HG03280 (cell line): Measurements from ENCODE around the gene SLC35F3.
"Not testable (repeated sequence)": the region's sequence is repeated elsewhere in the genome, so short reads cannot be mapped to it uniquely, and the experiment has no call there.

Experiments
- ATAC-seq: cut with Tn5 transposase; IDR thresholded peaks from one replicate; pipeline ENCODE4 v1.9.1; 2021; ENCODE audit warnings: mild to moderate bottlenecking, moderate library complexity; ENCODE audit not compliant: unreplicated experiment

SLC35F3 gene

DNA sequence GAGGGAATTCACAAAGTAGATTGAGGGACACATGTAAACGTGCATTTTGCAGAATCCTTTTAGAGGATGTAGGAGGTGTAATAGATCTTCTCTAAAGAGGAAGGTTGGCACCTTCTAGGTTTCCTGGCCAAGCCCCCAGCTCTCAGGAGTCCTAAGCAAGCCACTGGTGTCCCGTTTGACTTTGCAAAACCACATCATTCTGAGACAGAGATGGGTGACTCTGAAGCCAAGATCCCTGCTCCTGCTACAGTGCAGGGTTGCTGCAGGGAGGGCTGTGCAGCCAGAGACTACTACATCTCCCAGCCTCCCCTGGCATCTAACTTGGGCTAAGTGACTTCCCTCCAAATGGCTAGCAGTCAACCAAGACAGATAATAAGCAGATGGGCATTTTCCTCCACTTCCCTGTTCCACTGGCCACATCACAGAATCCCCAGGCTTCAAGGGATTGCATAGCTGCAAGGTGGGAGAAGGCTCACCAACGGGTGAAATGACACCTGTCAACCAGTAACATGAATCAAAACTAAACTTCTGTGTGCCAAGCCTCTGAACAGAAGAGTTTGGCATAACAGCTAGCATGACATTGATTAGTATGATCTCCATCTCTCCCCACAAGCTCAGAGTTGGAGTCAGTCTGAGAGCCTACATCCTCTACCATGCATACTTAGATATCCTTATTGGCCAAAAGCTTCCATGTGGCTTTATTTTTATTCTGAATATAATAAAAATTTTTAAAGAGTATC, 339.2 kb downstream of the SLC35F3 start:
- ATAC-seq: no peak

DNA sequence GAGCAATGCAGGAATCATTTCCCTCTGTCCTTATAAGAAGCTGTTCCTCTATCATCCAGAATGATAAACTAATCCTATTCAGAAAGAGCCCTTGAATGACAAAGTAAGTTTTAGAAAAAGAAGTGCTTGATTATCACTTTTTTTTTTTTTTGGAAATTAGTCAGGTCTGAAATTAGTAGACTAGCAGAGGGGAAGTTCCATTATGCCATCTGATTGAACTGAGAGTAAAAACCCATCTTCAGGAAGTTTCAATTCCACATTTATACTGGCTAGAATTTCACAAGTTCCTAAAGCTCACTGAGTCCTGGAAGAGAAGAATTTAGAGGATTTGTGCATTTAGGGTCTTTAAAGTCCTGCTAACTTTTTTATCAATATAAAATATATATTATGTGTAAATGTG, 340.0 kb downstream of the SLC35F3 start:
- ATAC-seq: peak; percentile 37

DNA sequence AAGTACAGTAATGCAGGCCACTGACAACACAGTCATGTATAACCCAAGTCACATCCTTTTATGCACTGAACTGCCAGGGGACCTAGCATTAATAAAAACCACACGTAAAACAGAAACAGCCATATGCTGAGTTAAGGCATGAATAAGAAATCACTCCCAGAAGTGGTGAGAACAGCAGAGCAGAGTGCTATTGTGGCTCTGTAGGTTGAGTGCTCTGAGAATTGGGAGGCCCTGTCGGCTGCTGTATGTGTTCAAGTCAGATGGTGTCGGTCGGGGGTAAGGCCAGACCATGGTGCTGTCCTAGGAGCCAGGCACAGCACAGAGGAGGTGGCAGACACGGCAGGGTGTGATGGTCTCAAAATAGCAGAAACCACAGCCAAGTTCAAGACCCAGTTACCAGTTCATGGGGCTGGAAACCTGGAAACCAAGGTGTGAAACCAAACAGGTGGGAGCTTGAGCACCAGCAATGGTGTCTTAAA, 342.2 kb downstream of the SLC35F3 start:
- ATAC-seq: peak; percentile 80

DNA sequence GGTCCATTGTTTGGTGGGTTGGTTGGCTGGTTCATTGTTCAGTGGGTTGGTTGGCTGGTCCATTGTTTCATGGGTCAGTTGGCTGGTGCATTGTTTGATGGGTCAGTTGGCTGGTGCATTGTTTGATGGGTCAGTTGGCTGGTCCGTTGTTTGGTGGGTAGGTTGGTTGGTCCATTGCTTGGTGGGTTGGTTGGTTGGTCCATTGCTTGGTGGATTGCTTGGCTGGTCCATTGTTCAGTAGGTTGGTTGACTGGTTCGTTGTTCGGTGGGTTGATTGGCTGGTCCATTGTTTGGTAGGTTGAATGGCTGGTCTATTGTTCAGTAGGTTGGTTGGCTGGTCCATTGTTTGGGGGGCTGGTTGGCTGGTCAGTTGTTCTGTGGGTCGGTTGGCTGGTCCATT, 343.3 kb downstream of the SLC35F3 start:
- ATAC-seq: not testable (repeated sequence)

DNA sequence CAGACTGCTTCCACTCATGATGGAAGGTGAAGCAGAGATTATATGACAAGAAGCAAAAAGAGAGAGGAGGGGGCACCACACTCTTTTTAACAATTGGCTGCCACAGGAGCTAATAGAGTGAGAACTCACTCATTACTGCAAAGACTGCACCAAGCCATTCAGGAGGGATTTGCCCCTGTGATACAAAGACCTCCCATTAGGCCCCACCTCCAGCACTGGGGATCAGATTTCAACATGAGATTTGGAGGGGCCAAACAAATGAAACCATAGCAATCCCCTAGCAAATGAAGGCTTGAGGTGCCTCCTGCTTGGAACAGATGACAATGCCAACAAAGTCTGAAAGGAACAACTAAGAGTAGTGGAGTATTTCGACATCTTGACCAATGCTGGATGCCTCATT, 346.3 kb downstream of the SLC35F3 start:
- no peak for ATAC-seq

DNA sequence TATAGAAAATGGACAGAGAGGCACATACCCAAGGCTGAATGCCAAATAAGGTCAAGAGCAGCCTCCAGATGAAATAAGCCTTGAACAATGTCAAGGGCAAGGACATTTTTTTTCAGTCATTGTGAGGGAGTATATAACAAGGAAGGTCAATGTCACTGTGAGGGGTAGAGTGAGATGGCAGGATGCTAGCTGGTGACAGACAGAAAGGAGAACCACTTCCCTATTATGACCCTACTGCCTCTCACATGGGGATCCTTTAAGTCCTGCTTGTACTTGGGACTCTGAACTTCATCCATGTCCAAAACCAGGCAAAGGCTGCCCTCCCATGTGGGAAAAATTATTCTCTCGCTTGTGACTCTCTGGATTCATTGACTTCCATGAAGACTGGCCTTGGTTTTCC, 349.3 kb downstream of the SLC35F3 start:
- ATAC-seq: no peak

DNA sequence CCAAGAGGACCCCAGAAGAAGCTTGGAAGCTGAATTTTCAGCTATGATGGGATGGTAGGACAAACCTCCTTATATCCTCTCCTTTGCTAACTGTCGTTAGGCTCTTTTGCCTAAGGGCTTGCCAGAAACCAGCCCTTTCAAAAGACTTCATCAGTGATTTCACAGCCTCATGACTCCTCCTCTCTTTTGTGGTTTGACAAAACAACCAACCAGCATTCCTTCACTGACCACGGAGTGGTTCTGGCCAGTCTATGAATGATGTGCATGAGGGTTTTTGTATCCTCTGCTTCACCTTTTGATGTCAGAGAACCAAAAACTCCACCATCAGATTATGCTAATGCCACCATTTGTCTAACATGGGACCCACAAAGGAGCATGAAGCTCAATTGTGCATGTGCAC, 351.9 kb downstream of the SLC35F3 start:
- ATAC-seq: no peak

DNA sequence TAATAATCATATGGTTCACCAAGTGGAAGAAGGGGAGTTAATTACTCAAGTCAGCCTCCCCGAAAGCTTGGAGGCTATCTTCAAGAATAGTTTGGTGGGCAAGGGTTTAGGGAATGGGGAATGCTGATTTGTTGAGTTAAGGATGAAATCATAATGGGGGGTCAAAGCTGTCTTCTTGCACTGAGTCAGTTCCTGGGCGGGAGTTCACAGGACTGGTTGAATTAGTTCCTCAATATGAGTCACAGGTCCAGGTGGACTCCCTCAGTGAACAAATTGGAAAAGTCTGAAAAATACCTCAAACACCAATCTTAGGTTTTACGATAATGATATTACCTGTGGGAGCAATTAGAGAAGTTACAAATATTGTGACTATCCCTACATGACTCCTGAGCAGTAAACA, 353.6 kb downstream of the SLC35F3 start:
- no peak for ATAC-seq

DNA sequence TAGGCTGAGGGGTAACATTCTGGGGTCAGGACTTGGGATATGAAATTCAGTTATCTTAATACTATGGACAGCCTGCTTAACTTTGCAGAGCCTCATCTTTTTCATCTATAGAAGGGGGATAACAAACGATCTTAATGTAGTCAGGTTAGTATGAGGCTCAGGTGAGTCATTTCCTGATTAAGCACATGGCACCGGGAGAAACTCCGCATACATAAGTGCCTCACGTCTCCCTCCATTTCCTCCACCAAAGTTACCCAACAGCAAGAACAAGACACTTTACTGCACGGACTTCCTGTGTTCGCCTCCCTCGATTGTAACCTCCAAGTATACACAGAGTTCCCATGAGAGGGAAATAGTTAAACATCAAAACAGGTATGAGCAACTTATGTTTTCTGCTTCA, 356.1 kb downstream of the SLC35F3 start:
- ATAC-seq: no peak

DNA sequence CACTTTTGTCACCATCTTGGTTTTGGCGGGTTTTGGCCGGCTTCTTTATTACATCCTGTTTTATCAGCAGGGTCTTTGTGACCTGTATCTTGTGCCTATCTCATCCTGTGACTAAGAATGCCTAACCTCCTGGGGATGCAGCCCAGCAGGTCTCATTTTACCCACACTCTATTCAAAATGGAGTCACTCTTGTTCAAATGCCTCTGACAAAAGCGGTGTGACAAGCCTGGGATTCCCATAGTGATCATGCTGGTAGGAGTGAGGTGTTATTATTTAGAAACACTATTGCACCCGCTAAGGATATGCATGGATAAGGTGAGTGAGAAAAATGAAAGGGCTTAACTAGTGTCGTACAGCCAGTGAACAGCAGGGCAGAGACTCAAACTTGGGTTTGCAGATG, 357.1 kb downstream of the SLC35F3 start:
- ATAC-seq: no peak

DNA sequence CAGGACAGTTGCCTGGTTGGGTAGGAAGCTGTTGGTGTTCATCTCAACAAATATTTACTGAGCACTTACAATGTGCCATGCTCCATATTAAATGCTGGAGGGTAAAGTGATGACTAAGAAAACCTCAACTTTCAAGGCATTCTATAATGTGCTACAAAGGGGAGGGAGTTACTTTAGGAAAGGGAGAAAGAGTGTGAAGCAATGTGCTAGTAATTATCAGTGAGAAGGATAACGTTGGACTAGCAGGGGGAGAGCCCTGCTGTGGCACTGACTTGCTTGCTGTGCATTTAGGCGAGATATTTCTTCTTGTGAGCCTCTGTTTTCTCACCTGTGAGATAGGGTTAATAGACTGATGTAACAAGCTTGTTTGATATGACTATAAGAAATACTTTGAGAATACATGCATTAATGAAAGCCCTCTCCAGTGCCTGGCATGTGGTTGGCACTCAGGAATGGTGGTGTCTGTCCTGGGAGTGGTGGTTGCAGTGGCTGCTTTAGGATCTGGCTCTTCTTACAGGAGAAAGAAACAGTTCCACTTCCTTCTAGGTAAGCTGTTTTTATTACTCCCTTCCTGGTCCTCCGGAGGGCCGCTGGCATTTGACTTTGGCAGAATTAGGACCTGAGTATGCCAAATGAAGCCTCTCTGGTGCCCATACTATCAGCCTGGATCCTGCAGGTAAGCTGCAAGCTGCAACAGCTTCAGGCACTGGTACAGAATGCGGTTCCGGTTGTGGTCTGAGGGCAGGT, 357.7 kb downstream of the SLC35F3 start:
- ATAC-seq: no peak

DNA sequence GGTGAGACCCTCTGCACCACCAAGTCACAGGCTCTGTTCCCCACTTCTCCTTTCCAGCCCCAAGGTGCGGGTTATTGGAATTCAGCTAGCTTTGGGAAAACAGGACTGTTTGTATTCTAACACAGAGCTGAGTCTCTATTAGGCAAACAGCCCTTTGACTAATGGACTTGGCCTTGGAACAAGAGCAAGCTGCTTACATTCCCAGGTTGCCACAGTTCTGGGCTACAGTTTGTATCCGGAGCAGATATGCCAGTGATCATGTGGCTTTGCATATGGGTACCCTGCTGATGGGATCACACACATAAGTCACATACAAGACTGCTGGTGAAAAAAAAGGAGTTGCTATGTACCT, 358.3 kb downstream of the SLC35F3 start:
- no peak for ATAC-seq

DNA sequence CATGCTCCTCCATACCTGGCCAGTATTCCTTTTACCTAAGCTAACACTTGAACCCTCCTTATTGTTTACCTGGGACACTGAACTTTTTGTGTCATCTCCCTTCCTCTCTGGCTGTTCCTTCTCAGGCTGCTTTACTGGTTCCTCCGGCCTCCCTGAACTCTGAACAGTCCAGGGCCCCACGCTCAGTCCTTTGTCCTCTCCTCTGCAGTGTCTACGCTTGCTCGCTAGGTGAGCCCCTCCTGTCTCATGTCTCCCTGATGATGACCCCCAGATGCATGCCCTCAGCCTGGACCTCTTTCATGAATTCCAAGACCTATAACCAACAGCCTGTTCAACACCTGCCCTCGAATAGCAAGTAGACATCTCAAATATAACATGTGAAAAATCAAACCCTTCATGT, 360.4 kb downstream of the SLC35F3 start:
- ATAC-seq: no peak

DNA sequence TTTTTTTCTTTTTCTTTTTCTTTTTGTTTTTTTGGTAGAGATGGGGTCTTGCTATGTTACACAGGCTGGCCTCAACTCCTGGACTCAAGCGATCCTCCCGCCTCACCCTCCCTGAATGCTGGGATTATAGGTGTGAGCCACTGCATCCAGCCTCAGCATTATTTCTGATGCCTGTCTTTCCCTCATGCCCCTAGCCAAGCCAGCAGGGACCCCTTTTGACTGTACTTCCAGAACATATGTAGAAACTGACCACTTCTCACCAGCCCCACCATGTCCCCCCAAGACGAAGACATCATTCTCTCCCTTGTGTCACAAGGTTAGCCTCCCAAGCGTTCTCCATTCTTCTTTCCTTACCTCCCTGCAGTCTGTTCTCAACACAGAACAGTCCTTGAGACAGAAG, 360.8 kb downstream of the SLC35F3 start:
- no peak for ATAC-seq

DNA sequence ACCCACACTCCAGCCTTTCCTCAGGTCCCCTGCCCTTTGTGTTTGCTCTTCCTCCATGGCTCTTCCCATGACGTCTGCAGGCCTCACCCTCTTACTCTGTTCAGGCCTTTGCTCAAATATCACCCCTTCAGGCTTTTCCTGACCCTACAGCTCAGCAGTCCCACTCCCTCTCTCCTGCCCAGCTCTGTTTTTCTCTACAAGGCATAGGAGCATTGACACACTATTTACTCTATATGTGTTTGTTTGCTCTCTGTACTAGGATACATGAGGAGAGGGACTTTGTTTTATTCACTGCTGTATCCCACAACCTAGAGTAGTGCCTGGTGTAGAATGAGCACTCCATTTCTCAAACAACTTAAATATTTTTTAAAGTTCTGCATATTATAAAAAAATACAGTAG, 361.4 kb downstream of the SLC35F3 start:
- ATAC-seq: no peak

DNA sequence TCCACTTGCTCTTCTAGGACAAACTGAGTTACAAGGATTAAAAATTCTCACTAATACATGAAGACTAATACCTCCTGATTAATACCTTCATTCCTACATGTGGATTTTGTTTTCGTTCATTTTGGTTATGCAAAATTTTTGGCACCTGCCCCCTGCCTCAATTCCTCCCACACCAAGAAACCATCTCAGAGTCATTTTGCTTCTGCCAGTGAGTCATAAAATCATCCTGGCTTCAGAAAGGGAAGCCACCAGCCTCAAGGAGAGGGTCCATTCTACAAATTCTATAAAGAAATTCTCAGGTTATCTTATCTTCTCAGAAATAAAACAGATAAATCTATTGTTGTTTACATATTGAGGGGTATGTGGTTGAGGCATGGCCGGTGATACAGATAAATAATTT, 365.6 kb downstream of the SLC35F3 start:
- no peak for ATAC-seq

DNA sequence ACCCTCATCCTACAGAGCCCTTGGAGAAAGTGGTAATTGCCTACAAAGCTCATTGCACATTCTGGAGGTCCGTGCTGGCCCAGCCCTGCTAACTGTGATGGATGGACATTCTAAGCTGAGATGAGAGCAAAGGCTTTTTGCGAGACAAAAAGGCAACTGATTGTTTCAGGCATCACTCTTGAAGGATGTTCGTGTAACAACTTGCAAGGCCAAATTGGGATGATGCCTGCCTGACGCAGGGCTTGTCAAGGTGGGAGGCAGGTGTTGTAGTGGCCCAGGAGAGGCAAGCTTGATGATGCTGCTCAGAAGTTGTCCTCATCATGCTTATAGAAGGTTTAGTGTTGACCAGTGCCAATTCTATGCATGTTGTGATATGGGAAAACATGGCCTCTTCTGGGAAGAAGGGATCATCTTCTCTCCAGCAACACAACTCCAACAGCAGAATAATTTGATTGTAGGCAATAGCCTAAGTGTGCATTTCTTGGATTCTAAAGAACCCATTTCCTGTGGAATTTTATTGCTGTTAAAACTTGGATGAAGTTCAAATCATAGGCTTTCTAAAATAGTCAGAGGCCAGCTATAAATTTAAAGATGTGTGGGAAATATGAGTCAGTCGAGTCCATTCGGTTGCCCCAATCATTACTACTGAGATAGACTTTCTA, 366.2 kb downstream of the SLC35F3 start:
- ATAC-seq: no peak

DNA sequence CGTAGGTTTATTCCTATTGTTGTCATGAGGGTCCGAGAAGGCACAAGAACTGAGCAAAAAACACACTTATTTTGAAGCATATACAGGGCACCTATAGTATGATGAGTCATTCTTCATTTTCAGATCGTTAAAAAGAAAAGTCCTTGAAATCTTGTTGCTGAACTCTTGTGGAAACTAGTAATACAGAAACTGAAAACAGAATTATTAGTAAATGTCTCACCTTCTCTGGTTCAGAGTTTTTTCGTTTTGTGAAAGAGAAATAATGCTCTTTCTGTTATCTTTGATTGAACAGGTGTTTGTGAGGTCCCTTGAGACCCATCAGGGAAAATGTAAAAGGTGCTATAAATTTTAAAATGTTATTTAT, 366.7 kb downstream of the SLC35F3 start:
- ATAC-seq: peak; percentile 96

DNA sequence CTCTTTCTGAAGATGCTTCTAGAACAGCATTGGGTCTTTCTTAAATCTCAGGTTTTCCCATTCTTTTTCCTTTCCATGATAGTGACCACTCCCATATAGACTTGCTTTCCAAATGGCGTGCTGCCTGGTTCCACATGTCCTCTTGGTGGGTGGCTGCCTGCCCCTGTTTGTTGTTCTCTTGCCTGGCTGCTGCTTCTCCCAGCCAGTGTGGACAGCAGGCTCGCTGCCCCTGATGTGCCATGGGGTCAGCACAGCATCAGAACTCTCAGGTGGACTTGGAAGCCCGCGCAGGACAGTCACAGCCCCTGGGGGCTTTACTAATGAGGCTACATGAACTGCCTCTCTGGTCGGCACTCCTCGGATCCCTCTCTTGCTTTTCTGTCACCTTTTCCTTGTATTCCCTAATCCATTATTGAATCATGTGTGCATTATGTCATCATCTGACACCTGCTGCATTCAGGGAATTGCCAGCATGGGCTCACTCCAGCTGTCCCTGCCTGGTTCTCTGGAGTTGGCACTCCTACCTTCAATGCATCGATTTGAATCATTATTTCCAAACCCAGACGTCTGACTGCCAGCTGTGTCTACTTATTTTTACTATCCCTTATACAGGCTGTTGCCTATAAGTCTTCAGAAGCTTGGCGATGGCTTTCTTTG, 368.3 kb downstream of the SLC35F3 start:
- ATAC-seq: no peak

DNA sequence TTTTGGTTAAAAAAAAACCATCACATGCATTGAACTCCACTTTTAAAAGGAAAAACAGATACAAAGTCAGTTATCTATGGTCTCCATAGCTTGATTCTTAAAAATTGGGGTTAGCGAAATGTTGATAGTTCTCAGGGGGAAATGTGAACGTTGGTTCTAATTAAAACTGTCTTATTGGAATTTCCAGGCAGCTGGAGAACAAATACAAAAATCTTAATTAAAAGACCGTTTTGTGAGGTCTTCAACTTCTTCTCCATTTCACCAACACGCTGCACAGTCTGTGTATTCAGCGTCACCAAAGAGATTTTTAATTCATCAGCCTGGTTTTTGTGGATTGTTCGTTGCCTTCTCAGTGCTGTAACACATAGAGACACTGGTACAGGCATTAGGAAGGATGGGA, 369.5 kb downstream of the SLC35F3 start:
- no peak for ATAC-seq

DNA sequence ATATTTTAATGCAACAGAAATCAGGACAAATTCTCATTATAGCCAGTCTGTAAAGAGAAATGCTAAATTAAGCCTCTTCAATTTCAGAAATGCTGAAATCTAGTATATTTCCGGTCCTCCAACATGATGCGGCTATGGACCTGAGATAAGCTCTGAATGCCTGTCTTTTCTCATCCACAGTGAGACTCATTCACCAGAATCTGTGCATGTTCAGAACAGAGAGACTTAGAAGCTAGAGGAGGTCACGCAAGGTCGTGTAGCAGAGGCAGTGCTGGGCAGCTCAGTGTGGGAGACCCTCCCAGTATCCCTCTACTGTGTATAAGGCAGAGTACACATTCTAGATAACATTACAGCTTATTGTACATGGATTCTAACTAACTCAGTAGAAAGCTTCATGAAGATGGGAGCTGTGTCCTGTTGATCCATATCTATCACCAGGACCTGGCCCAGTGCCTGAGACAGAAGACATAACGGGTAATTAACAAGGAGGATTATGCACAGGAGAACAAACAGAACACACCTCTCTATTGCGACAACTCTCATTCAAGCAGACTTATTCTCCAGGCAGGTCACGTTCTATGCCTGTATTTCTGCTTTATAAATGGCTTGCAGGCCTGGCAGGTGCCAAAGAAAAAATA, 371.8 kb downstream of the SLC35F3 start:
- no peak for ATAC-seq
